Measurements from ENCODE around the gene CACNG7. TPM values are rescaled to one million over a fixed set of nuclear protein-coding genes. Genes with fewer than 3 reads are reported as not detected.

The CACNG7 gene
- total and polyA plus RNA-seq, 2 donors (not counting 3 experiments of a cell fraction or from before 2014, with no cell fraction given) = 0.92 to 1.3 TPM

GRCh38 chr19:53915000-53915399 is 5.9 kb downstream of the CACNG7 start:
- no peak overlapping the region for H3K27ac ChIP-seq (ENCODE audit: insufficient read depth, low read depth, low read length)
- no peak overlapping the region for H3K4me3 ChIP-seq (replicated peaks in 1 of 3; ENCODE audit: insufficient read depth in 1 of 3, low read depth in 1 of 3, low read length in 3 of 3)
- intact Hi-C loops (cut with micrococcal nuclease) = no loop called here
- BruUV-seq (replicated peaks) = no TSS peak
- DNase-seq (ENCODE audit: low read depth, low spot score) (no peak), FAIRE-seq (no peak)
- H3K9me1 ChIP-seq (replicated peaks; ENCODE audit: control insufficient read depth, extremely low read depth, insufficient read depth, low read length) = no peaks in the 10 kb centered on the region
- no peaks in the 10 kb centered on the region for H4K20me1 ChIP-seq (replicated peaks; ENCODE audit: control insufficient read depth, extremely low read depth, insufficient read depth, low read length)
- H3K79me2 ChIP-seq (ENCODE audit: control insufficient read depth, insufficient read depth, low read length) = no peaks in the 10 kb centered on the region
- TF ChIP-seq EZH2 (IDR thresholded peaks at IDR 0.05; ENCODE audit: borderline replicate concordance, low read depth, low read length, severe bottlenecking) (no peak), MAX (IDR thresholded peaks at IDR 0.05; ENCODE audit: insufficient read depth, insufficient read length) (no peak), POLR2A (IDR thresholded peaks at IDR 0.05; ENCODE audit: low read depth, low read length) (no peak), MYC (IDR thresholded peaks at IDR 0.05; ENCODE audit: low read depth, low read length) (no peak), JUN (IDR thresholded peaks at IDR 0.05; ENCODE audit: borderline replicate concordance, insufficient read depth, insufficient read length, low read depth) (no peak), POLR2AphosphoS5 (IDR thresholded peaks at IDR 0.05; ENCODE audit: insufficient read depth, low read depth, low read length) (no peak)
- TF ChIP-seq, protein P1, sequence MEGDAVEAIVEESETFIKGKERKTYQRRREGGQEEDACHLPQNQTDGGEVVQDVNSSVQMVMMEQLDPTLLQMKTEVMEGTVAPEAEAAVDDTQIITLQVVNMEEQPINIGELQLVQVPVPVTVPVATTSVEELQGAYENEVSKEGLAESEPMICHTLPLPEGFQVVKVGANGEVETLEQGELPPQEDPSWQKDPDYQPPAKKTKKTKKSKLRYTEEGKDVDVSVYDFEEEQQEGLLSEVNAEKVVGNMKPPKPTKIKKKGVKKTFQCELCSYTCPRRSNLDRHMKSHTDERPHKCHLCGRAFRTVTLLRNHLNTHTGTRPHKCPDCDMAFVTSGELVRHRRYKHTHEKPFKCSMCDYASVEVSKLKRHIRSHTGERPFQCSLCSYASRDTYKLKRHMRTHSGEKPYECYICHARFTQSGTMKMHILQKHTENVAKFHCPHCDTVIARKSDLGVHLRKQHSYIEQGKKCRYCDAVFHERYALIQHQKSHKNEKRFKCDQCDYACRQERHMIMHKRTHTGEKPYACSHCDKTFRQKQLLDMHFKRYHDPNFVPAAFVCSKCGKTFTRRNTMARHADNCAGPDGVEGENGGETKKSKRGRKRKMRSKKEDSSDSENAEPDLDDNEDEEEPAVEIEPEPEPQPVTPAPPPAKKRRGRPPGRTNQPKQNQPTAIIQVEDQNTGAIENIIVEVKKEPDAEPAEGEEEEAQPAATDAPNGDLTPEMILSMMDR (IDR thresholded peaks at IDR 0.05; ENCODE audit: extremely low read depth in 1 of 2, insufficient read depth in 1 of 2, low read depth in 1 of 2, low read length in 2 of 2) = no peak
- H3K27me3 ChIP-seq (ENCODE audit: control insufficient read depth in 2 of 2, insufficient read depth in 2 of 2, low read length in 2 of 2) = peaks cover 8 to 12% of the 10 kb centered on the region in 2 experiments
- H3K36me3 ChIP-seq (ENCODE audit: control insufficient read depth in 2 of 2, extremely low read depth in 1 of 2, insufficient read depth in 2 of 2, low read length in 2 of 2) = no peaks in the 10 kb centered on the region
- H3K9ac ChIP-seq (replicated peaks; ENCODE audit: extremely low read depth, insufficient read depth, low read length) = no peak overlapping the region
- H3K9me3 ChIP-seq (replicated peaks; ENCODE audit: control insufficient read depth, insufficient read depth, low read length) = no peaks in the 10 kb centered on the region
- H3K4me1 ChIP-seq (ENCODE audit: control insufficient read depth, extremely low read depth, insufficient read depth, low read length) = no peaks in the 10 kb centered on the region
- POLR2A ChIA-PET = no interaction called here
- no peak overlapping the region for H2AFZ ChIP-seq (ENCODE audit: low read depth, low read length)
- dilution Hi-C loops (cut with MboI; ENCODE audit: extremely low pct_ligation_motif_present, low sequenced_read_pairs) = no loop called here
- H3K4me2 ChIP-seq (ENCODE audit: insufficient read depth, low read length) = no peak overlapping the region
- CTCF ChIA-PET = no interaction called here

Measured in endothelial cell of umbilical vein (primary cell).